ENCODE data around the gene C1QTNF12.

DNA sequence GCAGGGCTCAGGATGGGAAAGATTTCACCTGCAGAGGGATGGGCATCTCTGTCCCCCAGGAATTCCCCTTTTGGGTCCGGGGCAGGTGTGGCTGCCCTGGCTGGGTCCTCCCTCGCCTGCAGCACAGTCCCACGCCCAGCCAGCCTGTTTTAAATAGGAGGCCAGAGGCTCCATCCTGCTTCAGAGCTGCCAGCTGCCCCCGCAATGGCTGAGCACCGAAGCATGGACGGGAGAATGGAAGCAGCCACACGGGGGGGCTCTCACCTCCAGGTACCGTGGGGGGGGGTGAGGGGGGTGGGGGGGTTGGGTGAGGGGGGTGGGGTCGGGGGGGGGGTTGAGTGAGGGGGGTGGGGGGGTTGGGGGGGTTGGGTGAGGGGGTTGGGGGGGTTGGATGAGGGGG is 37.3 kb upstream of the C1QTNF12 start:
- TF ChIP-seq POLR2A (IDR thresholded peaks at IDR 0.05) (no peak), POLR2AphosphoS5 (IDR thresholded peaks at IDR 0.05) (no peak)
- TF ChIP-seq, protein P1, sequence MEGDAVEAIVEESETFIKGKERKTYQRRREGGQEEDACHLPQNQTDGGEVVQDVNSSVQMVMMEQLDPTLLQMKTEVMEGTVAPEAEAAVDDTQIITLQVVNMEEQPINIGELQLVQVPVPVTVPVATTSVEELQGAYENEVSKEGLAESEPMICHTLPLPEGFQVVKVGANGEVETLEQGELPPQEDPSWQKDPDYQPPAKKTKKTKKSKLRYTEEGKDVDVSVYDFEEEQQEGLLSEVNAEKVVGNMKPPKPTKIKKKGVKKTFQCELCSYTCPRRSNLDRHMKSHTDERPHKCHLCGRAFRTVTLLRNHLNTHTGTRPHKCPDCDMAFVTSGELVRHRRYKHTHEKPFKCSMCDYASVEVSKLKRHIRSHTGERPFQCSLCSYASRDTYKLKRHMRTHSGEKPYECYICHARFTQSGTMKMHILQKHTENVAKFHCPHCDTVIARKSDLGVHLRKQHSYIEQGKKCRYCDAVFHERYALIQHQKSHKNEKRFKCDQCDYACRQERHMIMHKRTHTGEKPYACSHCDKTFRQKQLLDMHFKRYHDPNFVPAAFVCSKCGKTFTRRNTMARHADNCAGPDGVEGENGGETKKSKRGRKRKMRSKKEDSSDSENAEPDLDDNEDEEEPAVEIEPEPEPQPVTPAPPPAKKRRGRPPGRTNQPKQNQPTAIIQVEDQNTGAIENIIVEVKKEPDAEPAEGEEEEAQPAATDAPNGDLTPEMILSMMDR (IDR thresholded peaks at IDR 0.05), result no peak

All from suprapubic skin (tissue), 4 donors.